NCI-H345 treated with DMSO at 0.1 percent for 48 hours (cell line): ENCODE results near the gene CEP97.

ENCODE experiments used
- DNase-seq: peaks from one replicate; lab custom pipeline; 2025; ENCODE audit not compliant: unreplicated experiment; lab: John Stamatoyannopoulos, UW

Gene CEP97

GRCh38 chr3:101813817-101814440 is 89.5 kb downstream of the CEP97 start:
- no peak for DNase-seq

- no peak for DNase-seq
These were observed 90.4 kb downstream of the CEP97 start for GRCh38 chr3:101814835-101815234.

DNA sequence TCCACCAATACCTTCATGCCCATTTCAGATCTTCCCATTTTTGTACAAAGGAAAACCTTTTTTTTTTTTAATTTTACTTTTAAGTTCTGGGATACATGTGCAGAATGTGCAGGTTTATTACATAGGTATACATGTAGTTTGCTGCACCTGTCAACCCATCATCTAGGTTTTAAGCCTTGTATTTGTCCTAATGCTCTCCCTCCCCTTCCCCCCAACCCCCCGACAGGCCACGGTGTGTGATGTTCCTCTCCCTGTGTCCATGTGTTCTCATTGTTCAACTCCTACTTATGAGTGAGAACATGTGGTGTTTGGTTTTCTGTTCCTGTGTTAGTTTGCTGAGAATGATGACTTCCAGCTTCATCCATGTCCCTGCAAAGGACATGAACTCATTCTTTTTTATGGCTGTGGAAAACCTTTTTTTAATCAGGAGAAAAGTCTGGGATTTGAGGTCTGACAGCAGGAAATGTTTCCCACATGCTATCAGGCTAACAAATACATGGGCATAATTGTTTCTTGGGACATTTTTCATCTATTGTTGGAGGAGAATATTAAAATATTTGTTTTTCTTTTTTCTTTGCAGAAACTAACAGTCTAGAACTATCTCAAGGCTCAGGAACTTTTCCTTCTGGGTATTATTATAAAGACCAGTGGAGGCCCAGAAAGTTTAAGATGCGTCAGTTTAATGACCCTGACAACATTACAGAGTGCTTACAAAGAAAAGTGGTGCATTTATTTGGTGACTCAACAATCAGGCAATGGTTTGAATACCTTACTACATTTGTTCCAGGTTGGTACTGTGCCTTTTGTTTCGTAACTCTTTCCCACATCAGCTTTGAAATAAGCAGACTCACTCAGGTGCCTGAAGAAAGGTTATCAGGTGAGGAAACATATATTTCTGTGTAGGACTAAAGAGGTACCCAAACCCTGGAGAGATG is 92.1 kb downstream of the CEP97 start:
- no peak for DNase-seq

- DNase-seq, result no peak
These were observed 93.6 kb downstream of the CEP97 start for GRCh38 chr3:101817992-101818391.

DNA sequence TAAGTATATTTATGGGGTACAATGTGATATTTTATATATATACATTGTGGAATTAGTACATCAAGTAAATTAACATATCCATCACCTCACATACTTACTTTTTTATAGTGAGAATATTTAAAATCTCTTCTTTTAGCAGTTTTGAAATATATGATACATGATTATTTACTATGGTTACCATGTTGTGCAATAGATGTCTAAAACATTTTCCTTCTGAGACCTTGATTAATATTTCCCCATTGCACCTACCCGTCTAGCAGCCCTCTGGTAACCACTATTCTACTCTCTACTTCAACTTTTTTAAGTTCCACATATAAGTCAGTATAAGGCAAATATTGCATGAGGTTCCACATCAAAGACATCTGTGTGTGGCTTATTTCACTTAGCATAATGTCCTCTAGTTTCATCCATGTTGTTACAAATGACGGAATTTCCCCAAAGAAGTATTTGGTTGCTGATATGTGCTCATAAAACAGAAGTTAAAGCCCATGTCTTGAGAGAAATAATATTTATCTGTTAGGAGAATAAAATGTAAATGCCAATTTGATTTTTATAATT is 95.3 kb downstream of the CEP97 start:
- DNase-seq, result no peak
